ENCODE results near the gene FAM83G. TPM values are rescaled to one million over a fixed set of nuclear protein-coding genes. Genes with fewer than 3 reads are reported as not detected.

FAM83G gene
- total and polyA plus RNA-seq, 8 donors: 8.2 to 41.1 (median 14.2) TPM

- intact Hi-C loops (cut with DNase I; ENCODE audit: low total_unique reads): no loop called here
- WGBS, 5 donors: 77 to 89% (median 86%) methylated on average over 20 to 22 of the region's 22 CpGs
Observed at GRCh38 chr17:19024101-19025078, 19.8 kb upstream of the FAM83G start.

GRCh38 chr17:19023209-19023999 lies 18.8 kb upstream of the FAM83G start:
- WGBS, 5 donors: 56 to 91% (median 85%) methylated on average over 2 to 9 of the region's 9 CpGs
- Histone ChIP-seq H3K9me3 (no peaks in the 10 kb centered on the region), H3K4me1 (no peaks in the 10 kb centered on the region), H3K27ac (no peak overlapping the region), H3K36me3 (no peaks in the 10 kb centered on the region), H3K27me3 (no peaks in the 10 kb centered on the region), H3K4me3 (no peak overlapping the region)
- no peak for DNase-seq
- no peak for TF ChIP-seq POLR2A (IDR thresholded peaks at IDR 0.05)
- intact Hi-C loops (cut with DNase I; ENCODE audit: low total_unique reads): no loop called here

More at GRCh38 chr17:19024101-19025078, 19.8 kb upstream of the FAM83G start:
- no peaks in the 10 kb centered on the region for H3K36me3 ChIP-seq
- H3K9me3 ChIP-seq: no peaks in the 10 kb centered on the region
- no peaks in the 10 kb centered on the region for H3K27me3 ChIP-seq
- no peak for DNase-seq
- H3K4me1 ChIP-seq: no peaks in the 10 kb centered on the region
- H3K4me3 ChIP-seq: no peak overlapping the region
- TF ChIP-seq EP300 (IDR thresholded peaks at IDR 0.05) (no peak), POLR2AphosphoS5 (IDR thresholded peaks at IDR 0.05) (no peak), POLR2A (IDR thresholded peaks at IDR 0.05) (no peak)
- TF ChIP-seq, protein P1, sequence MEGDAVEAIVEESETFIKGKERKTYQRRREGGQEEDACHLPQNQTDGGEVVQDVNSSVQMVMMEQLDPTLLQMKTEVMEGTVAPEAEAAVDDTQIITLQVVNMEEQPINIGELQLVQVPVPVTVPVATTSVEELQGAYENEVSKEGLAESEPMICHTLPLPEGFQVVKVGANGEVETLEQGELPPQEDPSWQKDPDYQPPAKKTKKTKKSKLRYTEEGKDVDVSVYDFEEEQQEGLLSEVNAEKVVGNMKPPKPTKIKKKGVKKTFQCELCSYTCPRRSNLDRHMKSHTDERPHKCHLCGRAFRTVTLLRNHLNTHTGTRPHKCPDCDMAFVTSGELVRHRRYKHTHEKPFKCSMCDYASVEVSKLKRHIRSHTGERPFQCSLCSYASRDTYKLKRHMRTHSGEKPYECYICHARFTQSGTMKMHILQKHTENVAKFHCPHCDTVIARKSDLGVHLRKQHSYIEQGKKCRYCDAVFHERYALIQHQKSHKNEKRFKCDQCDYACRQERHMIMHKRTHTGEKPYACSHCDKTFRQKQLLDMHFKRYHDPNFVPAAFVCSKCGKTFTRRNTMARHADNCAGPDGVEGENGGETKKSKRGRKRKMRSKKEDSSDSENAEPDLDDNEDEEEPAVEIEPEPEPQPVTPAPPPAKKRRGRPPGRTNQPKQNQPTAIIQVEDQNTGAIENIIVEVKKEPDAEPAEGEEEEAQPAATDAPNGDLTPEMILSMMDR (IDR thresholded peaks at IDR 0.05): no peak
- H3K27ac ChIP-seq: no peak overlapping the region

GRCh38 chr17:19022747-19023146 lies 18.2 kb upstream of the FAM83G start:
- H3K4me3 ChIP-seq: no peak overlapping the region
- WGBS, 5 donors: 75 to 97% (median 93%) methylated on average over 4 to 6 of the region's 6 CpGs
- H3K27me3 ChIP-seq: no peaks in the 10 kb centered on the region
- H3K9me3 ChIP-seq: no peaks in the 10 kb centered on the region
- no peaks in the 10 kb centered on the region for H3K36me3 ChIP-seq
- intact Hi-C loops (cut with DNase I; ENCODE audit: low total_unique reads): no loop called here
- H3K27ac ChIP-seq: no peak overlapping the region
- H3K4me1 ChIP-seq: peaks cover 0 to 4% (median 0%) of the 10 kb centered on the region in 4 donors
- DNase-seq: no peak
- no peak for TF ChIP-seq EP300 (IDR thresholded peaks at IDR 0.05)
- no peak for TF ChIP-seq POLR2A (IDR thresholded peaks at IDR 0.05)
- TF ChIP-seq, protein P1 (IDR thresholded peaks at IDR 0.05): no peak
- no peak for TF ChIP-seq POLR2AphosphoS5 (IDR thresholded peaks at IDR 0.05)

DNA sequence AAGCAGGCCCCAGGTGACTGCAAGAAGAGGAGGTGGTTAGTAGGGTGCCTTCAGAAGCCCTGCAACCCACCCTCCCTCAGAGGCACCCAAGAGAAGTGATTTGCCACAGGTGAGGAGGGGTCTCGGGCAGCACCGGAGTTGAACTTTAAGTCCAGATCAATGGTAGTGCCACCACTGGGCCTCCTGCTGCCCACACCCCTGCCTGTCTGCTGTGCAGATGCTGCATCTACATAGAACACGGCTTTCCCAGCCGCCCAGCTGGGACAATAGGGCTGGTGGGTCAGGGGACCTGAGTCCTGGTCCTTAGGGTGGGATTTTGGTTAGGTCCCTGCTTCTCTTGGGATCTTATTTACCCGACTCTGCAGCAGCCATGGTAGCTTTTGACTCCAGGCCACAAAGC lies 17.6 kb upstream of the FAM83G start:
- no peak overlapping the region for H3K4me3 ChIP-seq
- intact Hi-C loops (cut with DNase I; ENCODE audit: low total_unique reads): no loop called here
- H3K36me3 ChIP-seq: no peaks in the 10 kb centered on the region
- no peak overlapping the region for H3K27ac ChIP-seq
- peaks cover 0 to 7% (median 0%) of the 10 kb centered on the region in 4 donors for H3K4me1 ChIP-seq
- no peak for DNase-seq
- H3K27me3 ChIP-seq: no peaks in the 10 kb centered on the region
- no peaks in the 10 kb centered on the region for H3K9me3 ChIP-seq
- no peak for TF ChIP-seq EP300 (IDR thresholded peaks at IDR 0.05)
- no peak for TF ChIP-seq POLR2A (IDR thresholded peaks at IDR 0.05)
- TF ChIP-seq, protein P1 (IDR thresholded peaks at IDR 0.05): no peak
- TF ChIP-seq POLR2AphosphoS5 (IDR thresholded peaks at IDR 0.05): no peak
- WGBS, 5 donors: 89 to 95% (median 94%) methylated on average over 3 to 5 of the region's 5 CpGs
